Right ventricle myocardium inferior (tissue), 1 donor: ENCODE measurements around the gene ADK. TPM values are rescaled to one million over a fixed set of nuclear protein-coding genes. Genes with fewer than 3 reads are reported as not detected.

Source experiments
- ATAC-seq: fragments of 200-7000 bp; cut with Tn5 transposase; one replicate; pipeline ENCODE4 v1.9.1; 2020; ENCODE audit warnings: mild to moderate bottlenecking, moderate library complexity
- DNase-seq: peaks from one replicate; pipeline ENCODE4 v3.0.0; 2021; ENCODE audit errors: missing footprints
- intact Hi-C: fragments of 100-400 bp; cut with DNase I; formaldehyde crosslinking; loops from one replicate; pipeline ENCODE4 v1.11.0; 2022
- total RNA-seq: library from RNA; stranded (reverse); fragmentation: NEBNext Ultra II Directional; extraction: Animal tissue kit (Norgen Biotek cat#: 25700); gene quantifications from one replicate; pipeline ENCODE4 v1.2.1, GENCODE V29; 2021
- donor health status: DM: no; HTN: yes; CAD: no; lungs with severe emphysema.

Gene ADK
- total RNA-seq, 1 donor from 2014 or later: 41.4 TPM

DNA sequence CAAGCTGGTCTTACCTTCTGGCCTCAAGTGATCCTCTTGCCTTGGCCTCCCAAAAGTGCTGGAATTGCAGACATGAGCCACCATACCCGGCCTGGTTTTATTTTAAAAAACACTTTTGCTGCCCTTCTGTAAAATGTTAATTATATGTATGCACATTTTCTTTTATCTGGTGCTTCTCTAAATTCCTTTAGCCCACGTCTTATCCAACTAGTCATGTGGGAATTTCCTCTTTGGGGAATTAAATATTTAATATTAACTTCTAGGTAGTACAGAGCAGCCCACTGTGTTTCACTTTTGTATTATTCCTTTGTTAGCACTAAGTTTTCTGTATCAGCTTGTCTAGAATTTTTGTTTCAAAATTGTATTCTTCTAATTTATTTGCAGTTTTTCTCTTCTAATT, 493.7 kb downstream of the ADK start:
- intact Hi-C loops: no loop called here
- ATAC-seq: no peak

DNA sequence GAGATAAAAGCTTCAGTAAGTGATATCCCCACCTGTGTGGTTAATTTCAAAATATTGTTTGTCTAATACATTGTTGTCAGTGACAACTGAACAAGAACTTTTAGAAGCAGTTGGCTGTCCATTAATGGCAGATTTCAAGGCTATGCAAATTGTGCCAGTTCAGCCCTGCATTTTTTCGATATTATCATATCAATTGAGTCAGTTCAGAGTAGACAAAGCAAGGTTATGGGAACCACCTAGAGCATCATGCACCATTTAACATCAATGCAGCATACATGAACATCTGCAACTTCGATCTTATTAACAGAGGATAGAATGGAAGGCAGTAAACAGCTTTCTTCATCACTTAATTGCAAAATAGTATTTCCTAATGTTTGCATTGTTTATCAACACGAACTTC, 494.7 kb downstream of the ADK start:
- ATAC-seq (no peak), DNase-seq (no peak)
- intact Hi-C loops: no loop called here

More for the DNA sequence above, 493.7 kb downstream of the ADK start:
- no peak for DNase-seq

DNA sequence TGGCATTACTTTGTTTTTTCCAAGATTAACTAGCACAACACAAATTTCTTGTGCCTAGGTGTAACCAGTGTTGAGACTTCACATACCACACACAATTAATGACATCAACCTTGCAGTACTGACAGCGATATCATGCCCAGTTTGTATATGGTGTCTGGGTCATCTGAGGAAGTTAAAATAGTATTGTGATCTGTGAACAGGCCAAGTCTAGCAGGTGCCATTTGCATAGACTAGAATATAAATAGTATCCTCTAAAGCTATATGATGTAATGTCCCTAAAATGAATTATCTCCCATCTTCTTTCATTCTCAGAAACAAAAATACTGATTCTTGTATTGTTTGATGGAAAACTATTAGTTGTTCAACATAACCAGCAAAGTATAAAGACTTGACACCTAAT, 499.6 kb downstream of the ADK start:
- DNase-seq (no peak), ATAC-seq (no peak)
- intact Hi-C loops: no loop called here

DNA sequence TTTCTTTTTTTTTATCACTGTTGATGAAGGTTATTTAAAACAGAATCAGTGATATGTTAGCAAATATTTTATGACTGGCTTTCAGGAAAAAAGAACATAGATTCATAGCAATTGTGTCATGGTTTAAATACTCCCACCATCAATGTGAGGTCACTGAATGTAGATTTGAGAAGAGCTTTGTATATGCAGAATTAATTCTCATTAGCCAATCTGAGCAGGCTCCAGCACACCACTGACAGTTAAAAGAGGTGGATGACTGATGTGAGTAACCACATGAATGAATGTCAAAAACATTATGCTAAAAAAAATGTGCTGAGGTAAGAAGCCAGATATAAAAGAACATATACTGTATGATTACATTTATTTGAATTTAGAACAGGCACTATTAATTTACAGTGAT, 500.5 kb downstream of the ADK start:
- no peak for ATAC-seq
- DNase-seq: no peak
- intact Hi-C loops: no loop called here

DNA sequence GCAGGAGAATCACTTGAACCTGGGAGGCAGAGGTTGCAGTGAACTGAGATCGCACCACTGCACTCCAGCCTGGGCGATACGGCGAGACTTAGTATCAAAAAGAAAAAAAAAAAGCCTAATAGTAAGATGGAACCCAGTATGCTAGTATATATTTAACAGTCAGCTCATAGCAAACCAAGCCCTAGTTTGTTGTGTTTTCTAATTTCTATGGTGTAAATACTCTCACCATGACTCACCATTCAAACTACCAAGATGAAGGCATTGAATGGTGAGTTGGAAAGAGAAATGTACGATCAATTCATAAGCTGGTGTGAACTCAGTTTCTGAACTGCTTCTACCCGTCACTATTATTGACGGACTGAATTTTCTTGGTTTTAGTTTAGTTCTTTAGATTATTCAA, 501.6 kb downstream of the ADK start:
- DNase-seq: no peak
- ATAC-seq: no peak
- intact Hi-C loops: no loop called here

DNA sequence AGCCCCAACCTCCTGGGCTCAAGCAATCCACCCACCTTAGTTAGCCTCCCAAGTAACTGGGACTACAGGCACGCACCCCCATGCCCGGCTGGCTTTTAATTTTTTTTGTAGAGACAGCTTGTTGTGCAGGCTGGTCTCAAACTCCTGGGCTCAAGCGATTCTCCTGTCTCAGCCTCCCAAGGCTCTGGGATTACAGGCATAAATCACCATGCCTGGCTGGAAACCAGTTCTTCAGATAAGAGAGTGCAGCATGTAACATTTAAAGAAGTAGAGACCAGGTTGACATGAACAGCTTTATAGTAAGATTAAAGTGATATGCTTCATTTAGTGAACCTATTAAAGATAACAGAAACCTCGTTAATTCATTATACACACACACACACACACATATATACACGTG, 507.5 kb downstream of the ADK start:
- ATAC-seq: no peak
- intact Hi-C loops: no loop called here
- no peak for DNase-seq

DNA sequence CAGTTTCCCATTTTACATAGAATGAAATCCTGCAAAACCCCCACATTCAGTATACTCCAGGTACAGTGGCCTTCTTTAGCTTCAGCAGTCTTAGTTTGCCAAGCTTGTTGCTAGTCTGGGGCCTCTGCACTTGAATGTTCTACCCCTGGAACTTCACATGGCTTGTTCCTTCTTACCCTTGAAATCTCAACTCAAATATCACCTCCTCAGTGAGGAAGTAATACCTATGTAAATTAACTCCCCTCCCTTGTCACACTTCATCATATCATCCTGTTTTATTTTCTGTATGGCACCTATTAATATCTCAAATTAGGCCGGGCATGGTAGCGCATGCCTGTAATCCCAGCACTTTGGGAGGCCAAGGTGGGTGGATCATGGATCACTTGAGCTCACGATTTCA, 511.6 kb downstream of the ADK start:
- no peak for ATAC-seq
- DNase-seq: no peak
- intact Hi-C loops: no loop called here

DNA sequence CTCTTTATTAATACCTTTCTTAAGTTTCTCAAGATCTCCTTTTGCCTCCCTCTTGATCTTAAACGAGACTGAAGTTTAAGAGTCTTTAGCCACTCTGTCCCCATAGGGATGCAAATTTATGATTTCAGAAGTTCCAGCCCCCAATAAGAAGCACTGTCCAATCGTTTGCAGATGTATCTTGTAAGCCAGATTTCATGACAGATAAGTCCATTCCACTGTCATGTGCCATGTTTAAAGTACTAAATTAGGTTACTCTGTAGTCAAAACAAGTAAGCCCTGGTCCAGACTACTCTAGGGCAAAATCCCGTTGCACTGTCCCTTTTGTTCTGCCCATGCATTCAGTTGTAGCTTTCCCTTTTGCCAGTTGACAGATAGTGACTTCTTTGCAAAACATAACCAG, 518.2 kb downstream of the ADK start:
- intact Hi-C loops: no loop called here
- ATAC-seq: no peak

DNA sequence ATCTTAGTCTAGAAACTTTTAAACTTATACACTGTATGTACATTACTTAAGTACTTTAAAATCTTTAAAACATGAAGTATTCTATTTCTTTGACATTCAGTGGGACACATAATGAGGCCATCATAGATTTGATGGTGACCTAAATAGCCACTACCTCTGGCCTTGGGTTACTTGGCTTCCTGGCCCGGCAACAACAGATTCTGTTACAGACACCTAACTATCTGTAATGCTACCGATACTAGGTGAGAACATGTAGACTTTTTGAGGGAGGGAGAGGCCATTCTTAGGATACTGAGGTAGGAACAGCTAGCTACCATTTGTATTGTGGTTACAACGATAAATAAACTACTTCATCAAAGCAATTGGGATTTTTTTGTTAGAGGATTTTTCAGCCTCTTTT, 520.7 kb downstream of the ADK start:
- DNase-seq (no peak), ATAC-seq (peak; percentile 59)
- intact Hi-C loops: loop anchor here (10.0 kb wide), 1 partner anchor 153 kb away; the partner anchor contains the start of gene KAT6B

More for the DNA sequence above, 518.2 kb downstream of the ADK start:
- DNase-seq: no peak

DNA sequence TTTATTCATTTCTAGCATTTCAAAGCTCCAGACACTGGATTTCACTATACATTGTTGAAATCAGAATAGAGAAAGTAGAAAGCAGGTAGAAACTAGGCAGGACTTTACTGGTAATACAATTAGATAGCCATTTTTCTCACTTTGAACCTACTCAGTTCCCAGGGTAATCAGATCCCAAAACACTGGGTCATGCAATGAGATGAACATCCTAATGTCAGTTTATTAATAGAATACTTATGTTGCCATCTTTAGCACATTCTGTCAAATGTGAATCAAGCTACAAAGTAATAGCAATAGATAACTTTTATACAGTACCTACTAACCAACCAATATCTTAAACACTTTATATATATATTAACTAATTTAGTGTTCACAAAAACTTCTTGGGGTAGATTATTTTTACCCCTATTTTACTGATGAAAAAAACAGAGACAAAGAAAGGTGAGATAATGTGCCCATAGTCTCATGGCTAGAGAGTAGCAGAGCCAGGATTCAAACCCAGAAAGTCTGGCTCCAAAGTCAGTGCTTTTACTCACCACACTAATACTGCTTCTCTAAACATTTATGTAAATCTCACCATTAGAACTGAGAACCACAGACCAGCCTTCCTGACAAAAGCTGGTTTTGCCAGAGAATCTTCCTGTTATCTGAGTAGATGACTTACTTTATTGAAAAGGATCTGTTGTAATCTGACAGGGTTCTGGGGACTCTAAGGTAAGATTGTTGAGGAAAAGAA, 521.6 kb downstream of the ADK start:
- ATAC-seq (no peak), DNase-seq (no peak)
- intact Hi-C loops: loop anchor here (10.0 kb wide), 1 partner anchor 152 kb away; the partner anchor contains the start of gene KAT6B

DNA sequence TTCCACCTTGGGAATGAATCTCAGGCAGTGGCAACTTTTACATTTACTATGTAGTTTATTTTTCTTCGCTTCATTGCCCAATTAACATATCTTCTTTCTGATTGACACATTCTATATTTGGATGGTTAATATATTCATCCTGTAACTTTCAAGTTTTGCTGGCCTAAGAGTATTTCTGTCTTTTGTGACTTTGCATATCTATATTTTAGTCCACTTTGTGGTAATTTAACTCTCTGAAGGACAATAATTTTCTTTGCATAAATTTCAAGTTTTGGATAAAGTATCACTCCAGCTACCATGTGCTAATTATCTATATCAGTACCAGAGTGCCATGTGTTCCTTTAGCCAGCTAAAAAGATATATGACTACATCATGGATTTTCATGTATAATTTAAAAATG, 523.9 kb downstream of the ADK start:
- ATAC-seq (no peak), DNase-seq (no peak)
- intact Hi-C loops: loop anchor here (10.0 kb wide), 1 partner anchor 150 kb away; the partner anchor contains the start of gene KAT6B

DNA sequence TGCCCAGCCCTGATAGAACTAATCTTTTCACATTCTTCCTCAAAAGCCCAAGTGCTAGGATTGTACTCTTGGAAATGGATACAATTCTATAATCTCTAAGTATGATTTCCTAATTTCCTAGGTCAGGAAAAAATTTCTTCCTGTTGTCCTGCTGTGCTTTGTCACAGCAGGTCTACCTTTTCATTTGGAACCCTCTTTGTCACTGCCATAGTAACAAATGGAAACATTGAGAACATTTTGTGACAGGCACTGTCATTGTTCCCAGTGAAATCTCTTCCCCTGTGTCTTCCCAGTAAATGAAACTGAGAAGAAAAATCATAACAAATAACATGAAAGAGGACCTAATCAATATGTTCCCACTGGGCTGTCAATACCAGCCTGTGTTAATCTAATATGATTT, 524.5 kb downstream of the ADK start:
- ATAC-seq (no peak), DNase-seq (no peak)
- intact Hi-C loops: loop anchor here (10.0 kb wide), 1 partner anchor 149 kb away; the partner anchor contains the start of gene KAT6B

DNA sequence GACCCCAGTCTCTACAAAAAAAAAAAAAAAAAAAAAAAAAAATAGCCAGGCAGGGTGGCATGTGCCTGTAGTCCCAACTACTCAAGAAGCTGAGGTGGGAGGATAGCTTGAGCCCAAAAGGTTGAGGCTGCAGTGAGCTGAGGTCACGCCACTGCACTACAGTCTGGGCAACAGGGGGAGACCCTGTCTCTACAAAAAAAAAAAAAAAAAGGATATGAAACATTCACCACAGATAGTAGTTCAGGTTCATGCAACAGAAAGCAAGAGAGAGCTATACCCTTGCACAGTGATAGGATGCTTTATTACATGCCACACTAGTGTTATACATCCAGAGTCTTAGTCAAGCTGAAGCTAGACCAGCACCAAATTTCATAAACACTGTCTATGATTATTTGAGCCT, 526.9 kb downstream of the ADK start:
- intact Hi-C loops: loop anchor here (10.0 kb wide), 1 partner anchor 147 kb away; the partner anchor contains the start of gene KAT6B
- ATAC-seq: no peak
- DNase-seq: no peak

DNA sequence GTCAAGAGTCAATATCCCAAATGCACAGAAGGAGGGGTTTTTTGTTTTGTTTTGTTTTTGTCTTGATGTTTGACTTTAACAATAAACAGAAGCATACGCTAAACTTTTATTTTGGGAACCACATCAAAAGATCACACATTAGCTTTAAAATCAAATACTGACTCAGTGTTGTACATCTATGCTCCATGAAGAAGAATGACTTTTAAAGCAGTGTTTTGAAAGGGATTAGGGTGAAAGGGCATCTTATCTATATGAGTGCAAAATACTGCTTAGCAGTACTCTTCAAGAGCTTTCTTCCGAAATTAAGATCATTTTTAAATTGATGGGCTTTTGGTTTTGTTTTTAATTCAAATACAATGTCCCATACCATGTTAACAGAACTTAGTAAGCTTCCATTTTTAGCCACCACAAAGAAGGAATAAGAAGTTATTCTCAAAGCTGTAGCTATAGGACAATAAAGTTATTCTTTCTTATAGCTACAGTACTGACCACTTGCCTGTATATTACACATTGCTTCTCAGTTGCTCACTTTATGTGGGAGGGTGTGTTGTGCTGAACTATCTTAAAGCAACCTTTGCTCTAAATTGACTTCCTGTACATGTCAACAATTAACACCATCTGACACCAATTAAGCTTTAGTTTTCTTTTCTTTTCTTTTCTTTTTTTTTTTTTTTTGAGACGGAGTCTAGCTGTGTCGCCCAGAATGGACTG, 531.1 kb downstream of the ADK start:
- ATAC-seq (no peak), DNase-seq (no peak)
- intact Hi-C loops: no loop called here

DNA sequence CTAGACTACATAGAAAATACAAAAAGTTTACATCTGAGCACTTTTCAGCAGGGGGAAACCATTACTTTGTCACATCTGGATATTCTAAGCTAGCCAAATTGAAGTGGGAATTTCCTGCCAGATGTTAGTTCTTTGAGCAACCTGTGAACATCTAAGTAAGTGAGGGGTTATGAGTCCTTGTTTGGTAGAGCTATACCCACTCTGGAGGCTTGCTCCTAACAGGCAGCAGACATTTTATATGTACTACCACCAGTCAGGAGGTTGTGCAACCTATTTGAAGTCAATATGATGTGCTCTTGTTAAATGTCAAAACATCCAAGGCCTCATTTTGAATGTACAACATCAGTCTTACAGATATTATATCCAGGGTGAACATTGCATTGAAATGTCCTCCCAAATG, 532.0 kb downstream of the ADK start:
- DNase-seq (no peak), ATAC-seq (no peak)
- intact Hi-C loops: no loop called here

DNA sequence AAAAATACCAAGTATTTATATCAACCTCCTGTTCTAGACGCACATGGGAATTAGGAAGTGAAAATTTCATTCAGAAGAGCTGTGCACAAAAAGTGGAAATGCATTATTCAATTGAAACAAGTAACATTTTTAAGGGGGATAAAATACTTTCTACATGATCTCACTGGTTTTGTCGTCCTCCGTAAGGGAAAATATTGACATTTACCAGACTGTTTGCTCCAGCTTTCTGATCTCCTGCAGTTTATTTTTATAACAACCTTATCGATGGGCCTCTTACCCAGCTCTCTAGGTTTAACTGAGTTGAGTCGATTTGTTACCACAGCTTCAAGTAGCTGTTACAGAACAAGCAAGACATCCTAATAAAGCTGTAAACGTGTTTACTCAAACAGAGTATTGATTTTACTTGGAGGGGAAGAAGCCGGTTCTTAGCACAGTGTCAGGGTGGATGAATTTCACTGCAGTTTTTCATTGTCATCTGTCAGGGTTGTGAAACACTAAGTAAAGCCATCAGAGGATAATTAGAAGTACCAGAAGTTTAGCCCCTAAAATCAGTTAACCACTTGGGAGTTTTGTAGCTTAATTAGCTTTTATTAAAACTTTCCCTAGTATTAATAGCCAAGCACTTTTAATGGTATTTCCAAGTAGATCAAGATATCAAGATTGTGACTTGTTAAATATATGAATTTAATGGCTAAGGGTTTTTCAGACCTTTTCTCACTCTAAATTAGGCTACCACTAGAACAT, 532.8 kb downstream of the ADK start:
- intact Hi-C loops: no loop called here
- ATAC-seq (no peak), DNase-seq (no peak)

DNA sequence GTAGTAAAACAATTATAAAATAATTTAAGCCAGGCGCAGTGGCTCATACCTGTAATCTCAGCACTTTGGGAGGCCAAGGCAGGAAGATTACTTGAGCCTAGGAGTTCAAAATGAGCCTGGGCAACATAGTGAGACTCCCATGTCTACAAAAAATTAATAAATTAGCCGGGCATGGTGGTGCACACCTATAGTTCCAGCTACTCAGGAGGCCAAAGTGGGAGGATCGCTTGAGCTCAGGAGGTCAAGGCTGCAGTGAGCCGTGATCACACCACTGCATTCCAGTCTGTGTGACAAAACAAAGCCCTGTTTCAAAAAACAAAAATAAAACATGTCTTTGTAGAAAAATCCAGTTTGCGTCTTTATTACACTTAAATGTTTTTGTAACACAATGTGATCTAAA, 533.4 kb downstream of the ADK start:
- intact Hi-C loops: no loop called here

DNA sequence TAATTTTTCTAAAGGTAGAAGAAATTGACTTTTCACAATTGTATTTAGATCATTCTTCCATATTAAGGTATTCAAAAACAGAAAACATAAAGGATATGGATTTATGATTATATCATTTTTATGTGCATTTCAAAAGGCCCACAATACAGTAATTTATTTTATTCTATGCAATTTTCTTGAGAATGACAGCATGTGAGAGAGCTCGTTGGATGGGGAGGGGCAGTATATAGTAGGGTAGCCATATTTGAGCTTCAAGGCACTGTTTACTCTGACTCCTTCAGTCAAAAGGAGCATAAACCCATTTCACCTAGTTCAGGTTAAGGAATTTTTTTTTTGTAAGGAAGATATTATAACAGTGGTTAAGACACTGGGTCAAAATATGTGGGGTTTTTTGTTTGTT, 534.5 kb downstream of the ADK start:
- no peak for ATAC-seq
- no peak for DNase-seq
- intact Hi-C loops: no loop called here

More for the DNA sequence above, 533.4 kb downstream of the ADK start:
- DNase-seq (no peak), ATAC-seq (no peak)

DNA sequence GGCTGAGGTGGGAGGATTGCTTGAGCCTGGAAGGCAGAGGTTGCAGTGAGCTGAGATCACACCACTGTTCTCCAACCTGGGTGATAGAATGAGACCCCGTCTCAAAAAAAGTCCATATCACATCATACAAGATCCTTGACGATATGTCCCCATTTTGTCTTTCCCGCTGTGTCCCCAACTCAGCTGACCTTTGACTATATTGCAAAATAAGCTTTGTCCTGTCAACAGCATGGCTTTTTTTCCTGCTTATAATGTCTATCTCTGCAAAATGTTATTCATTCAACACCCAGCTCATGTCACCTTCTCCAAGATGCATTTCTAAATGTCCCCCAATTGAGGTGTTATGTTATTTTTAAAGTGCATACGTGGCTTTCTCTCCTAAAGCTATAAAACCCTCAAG, 539.4 kb downstream of the ADK start:
- ATAC-seq (no peak), DNase-seq (no peak)
- intact Hi-C loops: no loop called here

DNA sequence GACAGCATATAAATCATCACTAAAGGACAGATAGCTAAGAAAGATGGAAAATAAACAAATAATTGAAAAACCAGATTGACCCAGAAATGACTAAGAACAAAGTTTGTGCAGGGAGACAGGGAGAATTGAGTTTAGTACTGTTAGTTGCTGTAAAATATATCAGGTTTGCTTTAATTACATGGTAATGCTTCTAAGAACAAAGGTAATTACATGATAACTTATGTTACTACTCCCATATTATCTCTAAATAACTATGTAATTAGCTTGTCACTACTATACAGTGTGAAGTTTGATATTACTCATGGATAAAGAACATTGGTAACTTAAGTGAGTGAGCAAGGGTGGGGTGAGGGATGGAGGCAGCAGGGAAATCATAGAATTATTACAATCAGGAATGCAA, 540.1 kb downstream of the ADK start:
- ATAC-seq (no peak), DNase-seq (no peak)
- intact Hi-C loops: no loop called here
